Muscle of back (tissue), 11 donors: ENCODE results near the gene ARHGAP24. TPM values are rescaled to one million over a fixed set of nuclear protein-coding genes. Genes with fewer than 3 reads are reported as not detected.
"Not testable (repeated sequence)": the region's sequence is repeated elsewhere in the genome, so short reads cannot be mapped to it uniquely, and the experiment has no call there.

ENCODE experiments used
- DNase-seq, 3 donors: peaks; one replicate each; pipeline versions ENCODE4 v3.0.0 to v3.0.0-alpha.2; 2013
- polyA plus RNA-seq, 10 donors: library from polyadenylated mRNA; unstranded; fragments of 120-200 nt; gene quantifications; one replicate each; pipeline ENCODE4 v1.2.1, GENCODE V29; 2013; ENCODE audit not compliant: insufficient read length in 10 of 10

Gene ARHGAP24
- polyA plus RNA-seq, 10 donors: 44.8 to 74.7 (median 55.1) TPM

GRCh38 chr4:85907001-85907400 is 432.1 kb downstream of the ARHGAP24 start:
- no peak for DNase-seq

GRCh38 chr4:85909851-85910250 is 434.9 kb downstream of the ARHGAP24 start:
- no peak for DNase-seq

- no peak for DNase-seq
Measured at GRCh38 chr4:85910985-85911384, 436.0 kb downstream of the ARHGAP24 start.

- no peak for DNase-seq
Measured at GRCh38 chr4:85913931-85914694, 439.2 kb downstream of the ARHGAP24 start.

- not testable (repeated sequence) for DNase-seq
Measured at GRCh38 chr4:85915570-85915969, 440.6 kb downstream of the ARHGAP24 start.

- DNase-seq: no peak
Measured at GRCh38 chr4:85919200-85919887, 444.4 kb downstream of the ARHGAP24 start.

- no peak for DNase-seq
Measured at GRCh38 chr4:85925071-85925470, 450.1 kb downstream of the ARHGAP24 start.

GRCh38 chr4:85928775-85929591 is 454.0 kb downstream of the ARHGAP24 start:
- DNase-seq: no peak

- no peak for DNase-seq
Measured at GRCh38 chr4:85929961-85930665, 455.2 kb downstream of the ARHGAP24 start.

GRCh38 chr4:85932500-85933290 is 457.7 kb downstream of the ARHGAP24 start:
- DNase-seq: peak in 2 of 3 donors; percentile 49 to 78

GRCh38 chr4:85933291-85933640 is 458.3 kb downstream of the ARHGAP24 start:
- DNase-seq: peak in 1 of 3 donors; percentile 36

GRCh38 chr4:85937507-85937906 is 462.6 kb downstream of the ARHGAP24 start:
- no peak for DNase-seq

GRCh38 chr4:85938062-85938461 is 463.1 kb downstream of the ARHGAP24 start:
- no peak for DNase-seq

GRCh38 chr4:85938902-85939301 is 464.0 kb downstream of the ARHGAP24 start:
- no peak for DNase-seq

GRCh38 chr4:85939595-85939994 is 464.6 kb downstream of the ARHGAP24 start:
- no peak for DNase-seq

- DNase-seq: no peak
Measured at GRCh38 chr4:85940151-85940550, 465.2 kb downstream of the ARHGAP24 start.

GRCh38 chr4:85942107-85942506 is 467.2 kb downstream of the ARHGAP24 start:
- DNase-seq: no peak

- no peak for DNase-seq
Measured at GRCh38 chr4:85946821-85947220, 471.9 kb downstream of the ARHGAP24 start.

GRCh38 chr4:85951099-85951498 is 476.1 kb downstream of the ARHGAP24 start:
- no peak for DNase-seq

GRCh38 chr4:85952528-85952927 is 477.6 kb downstream of the ARHGAP24 start:
- peak in 1 of 3 donors; percentile 52 for DNase-seq
